ENCODE measurements around the gene ERO1B. TPM values are rescaled to one million over a fixed set of nuclear protein-coding genes. Genes with fewer than 3 reads are reported as not detected.

Gene ERO1B
- total RNA-seq, 1 experiment from 2014 or later, result 5.4 TPM

GRCh38 chr1:236275586-236275985 lies 6.2 kb downstream of the ERO1B start:
- intact Hi-C loops (cut with micrococcal nuclease), result no loop called here
- TF ChIP-seq SIN3A (IDR thresholded peaks at IDR 0.05; ENCODE audit: low read depth) (no peak), ATF3 (IDR thresholded peaks at IDR 0.05) (no peak), JUND (IDR thresholded peaks at IDR 0.05) (no peak), SRF (IDR thresholded peaks at IDR 0.05; ENCODE audit: low read depth) (no peak), POLR2AphosphoS5 (IDR thresholded peaks at IDR 0.05; ENCODE audit: low read depth, low read length) (no peak), REST (IDR thresholded peaks at IDR 0.05; ENCODE audit: low read depth) (no peak), ZBTB33 (IDR thresholded peaks at IDR 0.05; ENCODE audit: extremely low read depth, insufficient replicate concordance, low read length) (no peak), ZNF274 (IDR thresholded peaks at IDR 0.05; ENCODE audit: low read depth, low read length) (no peak), ELF1 (IDR thresholded peaks at IDR 0.05; ENCODE audit: borderline replicate concordance, low read depth) (no peak), ZFX (IDR thresholded peaks at IDR 0.05) (no peak)
- H3K36me3 ChIP-seq (ENCODE audit: control insufficient read depth in 1 of 2, insufficient read depth in 2 of 2, low read length in 2 of 2), result no peaks in the 10 kb centered on the region
- 0 out of 2 replicates have a peak, but pooled peaks cover 5% of the 10 kb centered on the region for H3K9me2 ChIP-seq (ENCODE audit: insufficient read depth)
- POLR2A ChIA-PET, result no interaction called here
- ATAC-seq (no peak), DNase-seq (ENCODE audit: low read depth, low spot score) (no peak)
- H3K4me2 ChIP-seq (ENCODE audit: low read length), result no peak overlapping the region
- H3K9me3 ChIP-seq (ENCODE audit: control insufficient read depth in 1 of 2, insufficient read depth in 1 of 2, low read depth in 1 of 2, low read length in 2 of 2), result no peaks in the 10 kb centered on the region
- no peak overlapping the region for H3K4me3 ChIP-seq (replicated peaks in 1 of 2; ENCODE audit: low read depth in 1 of 2, low read length in 2 of 2)
- no peak overlapping the region for H3K27ac ChIP-seq (ENCODE audit: low read depth, low read length)
- CTCF ChIA-PET, result no interaction called here
- H3K79me2 ChIP-seq (ENCODE audit: insufficient read depth, low read length), result no peaks in the 10 kb centered on the region
- no peak overlapping the region for H2AFZ ChIP-seq (ENCODE audit: low read depth, low read length, poor library complexity, severe bottlenecking)
- H3K4me1 ChIP-seq (ENCODE audit: control insufficient read depth in 1 of 2, insufficient read depth in 2 of 2, low read length in 2 of 2), result peaks cover 2 to 4% of the 10 kb centered on the region in 2 experiments; a peak in 1 of 4 replicates
- RAD21 ChIA-PET (ENCODE audit: low non-redundant PET in 1 of 2, low total read pairs in 2 of 2, uncharacterized antibody in 2 of 2, unreplicated experiment in 2 of 2), result no interaction called here
- no peaks in the 10 kb centered on the region for H4K20me1 ChIP-seq (ENCODE audit: insufficient read depth)
- H3K9ac ChIP-seq (ENCODE audit: low read length), result no peak overlapping the region
- no peaks in the 10 kb centered on the region for H3K27me3 ChIP-seq (ENCODE audit: insufficient read depth, low read length)
- BruUV-seq (replicated peaks), result no TSS peak
